SK-N-MC (cell line): ENCODE measurements around the gene SLC12A9.
"Not testable (repeated sequence)": the region's sequence is repeated elsewhere in the genome, so short reads cannot be mapped to it uniquely, and the experiment has no call there.

Experiments
- DNase-seq: peaks from one replicate; pipeline ENCODE4 v3.0.0-alpha.2; 2011; ENCODE audit warnings: low read depth, low spot score
- H3K27ac ChIP-seq: fragments of 200-600 bp; sonication (generic); 2 replicates; pipeline ENCODE4 v1.5.1; 2016; ENCODE audit warnings: mixed run types
- H3K36me3 ChIP-seq: fragments of 200-600 bp; sonication (generic); 2 replicates; pipeline ENCODE4 v1.6.1; 2017; ENCODE audit warnings: antibody characterized with exemption, low read length, mixed read lengths; ENCODE audit not compliant: insufficient read depth
- H3K4me3 ChIP-seq: fragments of 200-600 bp; sonication (generic); 2 replicates; pipeline ENCODE4 v1.5.1; 2016
- H3K9ac ChIP-seq: fragments of 200-600 bp; sonication (generic); 2 replicates; pipeline ENCODE4 v1.8.0; 2017; ENCODE audit warnings: mixed run types, mixed read lengths; ENCODE audit not compliant: insufficient read length
- H3K9me3 ChIP-seq: fragments of 200-600 bp; sonication (generic); 2 replicates; pipeline ENCODE4 v1.6.1; 2017; ENCODE audit warnings: low read depth, mild to moderate bottlenecking, antibody characterized with exemption, low read length, moderate library complexity, mixed read lengths
- EZH2 ChIP-seq: fragments of 200-600 bp; sonication (generic); IDR thresholded peaks from one replicate; pipeline ENCODE4 v1.6.1; 2017; ENCODE audit warnings: antibody characterized with exemption
- FOXP2 ChIP-seq: optimal IDR thresholded peaks from 2 replicates; pipeline ENCODE3; 2011; ENCODE audit warnings: mild to moderate bottlenecking, moderate library complexity; ENCODE audit not compliant: insufficient read depth; ENCODE audit errors: extremely low read length, control extremely low read depth
- POLR2AphosphoS5 ChIP-seq: IDR thresholded peaks from 2 replicates; pipeline ENCODE4 v1.6.1; 2012; ENCODE audit warnings: mild to moderate bottlenecking, low read depth, low read length, borderline replicate concordance

SLC12A9 gene

GRCh38 chr7:100895956-100896731, 43.6 kb downstream of the SLC12A9 start:
- H3K36me3 ChIP-seq, result no peaks in the 10 kb centered on the region
- no peak for DNase-seq
- H3K9me3 ChIP-seq, result no peaks in the 10 kb centered on the region
- no peak overlapping the region for H3K9ac ChIP-seq
- TF ChIP-seq FOXP2 (no peak), POLR2AphosphoS5 (no peak), EZH2 (no peak)
- peak overlapping the region; percentile 74 for H3K4me3 ChIP-seq
- no peak overlapping the region for H3K27ac ChIP-seq

- no peak for TF ChIP-seq EZH2
- no peak for TF ChIP-seq POLR2AphosphoS5
- no peak for TF ChIP-seq FOXP2
- no peak for DNase-seq
- peak overlapping the region; percentile 74 for H3K4me3 ChIP-seq
- H3K9me3 ChIP-seq, result no peaks in the 10 kb centered on the region
- H3K9ac ChIP-seq, result no peak overlapping the region
- no peaks in the 10 kb centered on the region for H3K36me3 ChIP-seq
- H3K27ac ChIP-seq, result no peak overlapping the region
Measured at GRCh38 chr7:100896732-100897608, 44.5 kb downstream of the SLC12A9 start.

GRCh38 chr7:100897772-100898454, 45.4 kb downstream of the SLC12A9 start:
- no peak for TF ChIP-seq POLR2AphosphoS5
- TF ChIP-seq FOXP2, result no peak
- TF ChIP-seq EZH2, result no peak
- Histone ChIP-seq H3K4me3 (no peak overlapping the region), H3K27ac (no peak overlapping the region), H3K9ac (no peak overlapping the region), H3K9me3 (no peaks in the 10 kb centered on the region), H3K36me3 (no peaks in the 10 kb centered on the region)
- no peak for DNase-seq

GRCh38 chr7:100899432-100899831, 46.9 kb downstream of the SLC12A9 start:
- TF ChIP-seq EZH2, result no peak
- Histone ChIP-seq H3K9ac (no peak overlapping the region), H3K36me3 (no peaks in the 10 kb centered on the region), H3K4me3 (no peak overlapping the region), H3K9me3 (no peaks in the 10 kb centered on the region), H3K27ac (no peak overlapping the region)
- DNase-seq, result no peak

- no peak overlapping the region for H3K27ac ChIP-seq
- TF ChIP-seq EZH2, result no peak
- TF ChIP-seq POLR2AphosphoS5, result no peak
- no peak for TF ChIP-seq FOXP2
Measured at GRCh38 chr7:100900978-100901377, 48.5 kb downstream of the SLC12A9 start.

GRCh38 chr7:100901921-100902332, 49.4 kb downstream of the SLC12A9 start:
- no peak for DNase-seq

More at GRCh38 chr7:100900978-100901377, 48.5 kb downstream of the SLC12A9 start:
- no peaks in the 10 kb centered on the region for H3K36me3 ChIP-seq
- no peaks in the 10 kb centered on the region for H3K9me3 ChIP-seq
- H3K9ac ChIP-seq, result no peak overlapping the region
- no peak overlapping the region for H3K4me3 ChIP-seq
- DNase-seq, result no peak

GRCh38 chr7:100902638-100903037, 50.1 kb downstream of the SLC12A9 start:
- TF ChIP-seq FOXP2, result no peak
- TF ChIP-seq EZH2, result no peak
- no peak for TF ChIP-seq POLR2AphosphoS5
- H3K27ac ChIP-seq, result no peak overlapping the region
- no peaks in the 10 kb centered on the region for H3K9me3 ChIP-seq
- no peak overlapping the region for H3K4me3 ChIP-seq
- no peak for DNase-seq
- no peaks in the 10 kb centered on the region for H3K36me3 ChIP-seq
- H3K9ac ChIP-seq, result no peak overlapping the region

More at GRCh38 chr7:100901921-100902332, 49.4 kb downstream of the SLC12A9 start:
- no peak overlapping the region for H3K4me3 ChIP-seq
- H3K9ac ChIP-seq, result no peak overlapping the region
- H3K27ac ChIP-seq, result no peak overlapping the region
- no peaks in the 10 kb centered on the region for H3K36me3 ChIP-seq
- no peaks in the 10 kb centered on the region for H3K9me3 ChIP-seq
- TF ChIP-seq EZH2, result no peak
- TF ChIP-seq FOXP2, result no peak
- TF ChIP-seq POLR2AphosphoS5, result no peak

- DNase-seq, result no peak
- H3K36me3 ChIP-seq, result no peaks in the 10 kb centered on the region
- TF ChIP-seq POLR2AphosphoS5 (no peak), FOXP2 (no peak), EZH2 (no peak)
- H3K9me3 ChIP-seq, result no peaks in the 10 kb centered on the region
- no peak overlapping the region for H3K4me3 ChIP-seq
- no peak overlapping the region for H3K27ac ChIP-seq
- H3K9ac ChIP-seq, result no peak overlapping the region
Measured at GRCh38 chr7:100908512-100908911, 56.0 kb downstream of the SLC12A9 start.

- not testable (repeated sequence) for H3K27ac ChIP-seq, H3K9me3 ChIP-seq, H3K9ac ChIP-seq, H3K36me3 ChIP-seq, DNase-seq, H3K4me3 ChIP-seq
Measured at GRCh38 chr7:100910443-100910842, 57.9 kb downstream of the SLC12A9 start.
